Measurements from ENCODE around the gene KIF16B. TPM values are rescaled to one million over a fixed set of nuclear protein-coding genes. Genes with fewer than 3 reads are reported as not detected.

The KIF16B gene
- total and polyA plus RNA-seq, 10 of the 15 experiments (the other 5 are each of a cell fraction or from before 2014, with no cell fraction given): 0.21 to 5.2 (median 3.0) TPM

DNA sequence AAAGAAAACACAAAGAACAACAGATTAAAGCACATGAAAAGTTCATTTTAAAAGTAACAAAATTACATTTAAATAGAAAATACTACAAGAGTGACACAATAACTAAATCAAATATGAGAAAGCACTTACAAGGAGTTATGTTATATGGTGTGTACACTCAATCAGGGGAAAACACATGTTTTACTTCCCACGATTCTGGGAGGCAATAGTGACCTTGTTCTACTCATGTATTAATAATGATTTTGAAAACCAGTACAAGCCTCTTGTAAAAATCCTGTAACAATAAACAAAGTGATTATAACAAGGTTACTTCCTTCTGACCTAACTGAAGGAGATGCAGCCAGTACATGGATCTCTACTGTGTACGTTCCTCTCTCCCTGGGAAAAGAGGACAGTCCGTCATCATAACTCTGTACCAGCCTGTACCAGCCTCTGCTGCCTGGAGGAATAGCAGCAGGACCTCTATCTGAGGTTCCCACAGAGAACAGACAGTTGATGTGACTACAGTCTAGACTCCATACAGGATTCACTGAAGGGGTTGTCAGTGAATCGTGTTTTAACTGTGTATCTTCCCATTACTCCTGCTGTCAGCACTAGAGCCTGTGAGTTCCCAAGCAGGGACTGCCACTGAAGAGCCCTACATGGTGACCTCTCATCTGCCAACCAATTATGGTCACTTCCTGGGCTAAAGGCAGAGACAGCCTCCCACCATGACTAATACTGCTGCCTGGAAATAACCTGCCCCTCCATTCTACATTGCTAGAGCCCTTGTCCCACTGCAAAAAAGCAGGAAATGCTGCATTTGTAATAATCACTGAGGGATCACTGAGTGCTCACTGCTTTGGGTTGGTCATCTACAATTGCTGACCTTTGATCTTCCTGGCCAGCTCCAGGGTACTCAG, 149.7 kb downstream of the KIF16B start:
- FAIRE-seq (no peak), ATAC-seq (peak; percentile 68; the same call in 2 of the 3 replicates), DNase-seq (ENCODE audit: low read depth, low spot score) (no peak)
- ChIA-PET CTCF (no interaction called here), POLR2A (no interaction called here), RAD21 (ENCODE audit: unreplicated experiment) (no interaction called here), SMC1A (ENCODE audit: uncharacterized antibody, unreplicated experiment) (no interaction called here)
- H3K27me3 ChIP-seq (replicated peaks in 1 of 2; ENCODE audit: control insufficient read depth in 2 of 2, insufficient read depth in 2 of 2, low read length in 1 of 2): no peaks in the 10 kb centered on the region
- no peak overlapping the region for H3K27ac ChIP-seq (ENCODE audit: control insufficient read depth, insufficient read depth)
- H3K36me3 ChIP-seq (ENCODE audit: control insufficient read depth in 2 of 2, insufficient read depth in 2 of 2, low read length in 1 of 2): no peaks in the 10 kb centered on the region
- no peaks in the 10 kb centered on the region for H4K20me1 ChIP-seq (ENCODE audit: control insufficient read depth, insufficient read depth)
- H3K9ac ChIP-seq (ENCODE audit: control insufficient read depth, insufficient read depth, low read length): no peak overlapping the region
- TF ChIP-seq, protein P1, sequence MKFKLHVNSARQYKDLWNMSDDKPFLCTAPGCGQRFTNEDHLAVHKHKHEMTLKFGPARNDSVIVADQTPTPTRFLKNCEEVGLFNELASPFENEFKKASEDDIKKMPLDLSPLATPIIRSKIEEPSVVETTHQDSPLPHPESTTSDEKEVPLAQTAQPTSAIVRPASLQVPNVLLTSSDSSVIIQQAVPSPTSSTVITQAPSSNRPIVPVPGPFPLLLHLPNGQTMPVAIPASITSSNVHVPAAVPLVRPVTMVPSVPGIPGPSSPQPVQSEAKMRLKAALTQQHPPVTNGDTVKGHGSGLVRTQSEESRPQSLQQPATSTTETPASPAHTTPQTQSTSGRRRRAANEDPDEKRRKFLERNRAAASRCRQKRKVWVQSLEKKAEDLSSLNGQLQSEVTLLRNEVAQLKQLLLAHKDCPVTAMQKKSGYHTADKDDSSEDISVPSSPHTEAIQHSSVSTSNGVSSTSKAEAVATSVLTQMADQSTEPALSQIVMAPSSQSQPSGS (IDR thresholded peaks at IDR 0.05; ENCODE audit: low read length): no peak
- no peak for TF ChIP-seq IKZF1 (conservative IDR thresholded peaks at IDR 0.05)
- no peak for TF ChIP-seq BHLHE40 (IDR thresholded peaks at IDR 0.05; ENCODE audit: borderline replicate concordance in 1 of 2, low read depth in 2 of 2, low read length in 1 of 2)
- no peak for TF ChIP-seq NFYB (IDR thresholded peaks at IDR 0.05; ENCODE audit: insufficient read depth, low read depth, low read length)
- TF ChIP-seq ZNF622 (IDR thresholded peaks at IDR 0.05): no peak
- no peak for TF ChIP-seq RBBP5 (conservative IDR thresholded peaks at IDR 0.05)
- TF ChIP-seq JUNB (IDR thresholded peaks at IDR 0.05): no peak
- TF ChIP-seq PML (IDR thresholded peaks at IDR 0.05; ENCODE audit: low read length): no peak
- TF ChIP-seq MYC (IDR thresholded peaks at IDR 0.05; ENCODE audit: insufficient read depth, insufficient read length, insufficient replicate concordance, low read length, severe bottlenecking): no peak
- TF ChIP-seq ZZZ3 (IDR thresholded peaks at IDR 0.05; ENCODE audit: control insufficient read depth, insufficient read length, low read depth): no peak
- TF ChIP-seq, protein P2, sequence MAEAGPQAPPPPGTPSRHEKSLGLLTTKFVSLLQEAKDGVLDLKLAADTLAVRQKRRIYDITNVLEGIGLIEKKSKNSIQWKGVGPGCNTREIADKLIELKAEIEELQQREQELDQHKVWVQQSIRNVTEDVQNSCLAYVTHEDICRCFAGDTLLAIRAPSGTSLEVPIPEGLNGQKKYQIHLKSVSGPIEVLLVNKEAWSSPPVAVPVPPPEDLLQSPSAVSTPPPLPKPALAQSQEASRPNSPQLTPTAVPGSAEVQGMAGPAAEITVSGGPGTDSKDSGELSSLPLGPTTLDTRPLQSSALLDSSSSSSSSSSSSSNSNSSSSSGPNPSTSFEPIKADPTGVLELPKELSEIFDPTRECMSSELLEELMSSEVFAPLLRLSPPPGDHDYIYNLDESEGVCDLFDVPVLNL (IDR thresholded peaks at IDR 0.05; ENCODE audit: low read depth, low read length): no peak
- TF ChIP-seq ZNF384 (IDR thresholded peaks at IDR 0.05; ENCODE audit: borderline replicate concordance, low read depth, low read length): no peak
- TF ChIP-seq, protein P3, sequence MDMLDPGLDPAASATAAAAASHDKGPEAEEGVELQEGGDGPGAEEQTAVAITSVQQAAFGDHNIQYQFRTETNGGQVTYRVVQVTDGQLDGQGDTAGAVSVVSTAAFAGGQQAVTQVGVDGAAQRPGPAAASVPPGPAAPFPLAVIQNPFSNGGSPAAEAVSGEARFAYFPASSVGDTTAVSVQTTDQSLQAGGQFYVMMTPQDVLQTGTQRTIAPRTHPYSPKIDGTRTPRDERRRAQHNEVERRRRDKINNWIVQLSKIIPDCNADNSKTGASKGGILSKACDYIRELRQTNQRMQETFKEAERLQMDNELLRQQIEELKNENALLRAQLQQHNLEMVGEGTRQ (IDR thresholded peaks at IDR 0.05; ENCODE audit: borderline replicate concordance, low read depth, low read length): no peak
- TF ChIP-seq CHD2 (IDR thresholded peaks at IDR 0.05; ENCODE audit: borderline replicate concordance, low read depth, low read length): no peak
- no peak for TF ChIP-seq SRF (IDR thresholded peaks at IDR 0.05; ENCODE audit: low read depth in 2 of 2, low read length in 2 of 2)
- BruUV-seq (replicated peaks): no TSS peak
- intact Hi-C loops (cut with micrococcal nuclease; ENCODE audit: unreplicated experiment) (no loop called here), in situ Hi-C loops (cut with MboI) (no loop called here)
- H3K4me1 ChIP-seq (ENCODE audit: control insufficient read depth, insufficient read depth, low read length): no peaks in the 10 kb centered on the region
- no peak overlapping the region for H3K4me2 ChIP-seq (ENCODE audit: control insufficient read depth, insufficient read depth)
- H3K4me3 ChIP-seq: no peak overlapping the region
- 65% methylated on average over 4 of the region's 4 CpGs for WGBS (ENCODE audit: insufficient coverage, insufficient replicate concordance, low lambda C conversion rate, missing lambda C conversion rate)
- no peaks in the 10 kb centered on the region for H3K9me3 ChIP-seq (replicated peaks; ENCODE audit: control insufficient read depth, insufficient read depth, low read length)
- no peaks in the 10 kb centered on the region for H3K79me2 ChIP-seq (ENCODE audit: control insufficient read depth, insufficient read depth, low read length)
- H2AFZ ChIP-seq (ENCODE audit: control insufficient read depth, low read depth, low read length): no peak overlapping the region

Data from GM12878 (cell line).